Inflammatory macrophage treated with lipopolysaccharide for 4 hours (primary cell): ENCODE data around the gene TSPAN8.
"Not testable (repeated sequence)": the region's sequence is repeated elsewhere in the genome, so short reads cannot be mapped to it uniquely, and the experiment has no call there.

ENCODE experiments used
- DNase-seq: peaks from one replicate; pipeline ENCODE4 v3.0.0-alpha.2; 2020

TSPAN8 gene

GRCh38 chr12:71157601-71158233 is at the start of gene TSPAN8:
Gene TSPAN8 (minus strand): TSS chr12:71157999. CDS start chr12:71157678, 321 bp downstream.
- DNase-seq, result no peak

GRCh38 chr12:71201136-71201679 is 43.4 kb upstream of the TSPAN8 start:
- DNase-seq, result no peak

DNA sequence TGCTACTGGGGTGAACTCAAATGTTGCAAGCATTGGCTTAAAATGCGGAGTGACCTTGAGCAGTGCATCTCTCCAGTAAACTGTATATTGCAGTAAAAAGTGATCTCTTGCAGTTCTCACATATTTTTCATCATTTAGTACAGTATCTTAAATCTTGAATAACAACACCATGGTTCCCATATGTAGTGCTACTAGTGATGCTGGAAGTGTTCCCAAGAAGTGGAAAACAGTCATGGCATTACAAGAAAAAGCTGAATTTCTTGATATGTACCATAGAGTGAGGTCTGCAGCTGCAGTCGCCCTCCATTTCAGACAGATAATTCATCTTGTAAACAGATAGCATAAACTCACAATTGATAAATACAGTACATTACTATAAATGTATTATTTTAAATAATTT is 42.9 kb upstream of the TSPAN8 start:
- no peak for DNase-seq

- DNase-seq, result no peak
Observed at GRCh38 chr12:71197460-71197859, 39.7 kb upstream of the TSPAN8 start.

DNA sequence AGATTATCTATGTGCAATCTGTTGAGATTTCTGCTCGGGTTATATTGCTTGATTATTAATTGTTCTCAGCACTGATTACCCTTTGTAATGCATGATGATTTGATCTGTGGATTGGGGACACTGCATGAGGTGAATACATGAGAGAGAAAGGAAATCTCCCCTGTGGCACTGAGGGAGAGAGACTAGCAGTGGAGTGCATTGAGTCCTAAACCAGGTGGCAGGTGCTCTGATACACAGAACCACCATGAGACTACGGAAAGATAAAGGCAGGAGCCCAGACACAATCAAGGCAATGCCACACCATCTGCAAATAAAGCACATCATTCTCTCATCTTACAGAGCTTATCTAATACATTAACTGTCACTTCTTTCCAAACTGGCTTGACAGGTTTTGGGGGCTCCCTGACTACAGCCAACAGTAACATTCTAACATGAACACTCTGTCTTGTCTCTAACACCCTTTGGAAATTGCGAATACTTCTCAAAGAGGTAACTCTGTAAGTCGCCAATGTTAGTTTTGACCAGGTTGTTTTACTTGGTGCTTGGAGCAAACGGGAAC is 37.6 kb upstream of the TSPAN8 start:
- DNase-seq, result no peak

- no peak for DNase-seq
Observed at GRCh38 chr12:71194657-71195056, 36.9 kb upstream of the TSPAN8 start.

- DNase-seq, result no peak
Observed at GRCh38 chr12:71193041-71193440, 35.2 kb upstream of the TSPAN8 start.

DNA sequence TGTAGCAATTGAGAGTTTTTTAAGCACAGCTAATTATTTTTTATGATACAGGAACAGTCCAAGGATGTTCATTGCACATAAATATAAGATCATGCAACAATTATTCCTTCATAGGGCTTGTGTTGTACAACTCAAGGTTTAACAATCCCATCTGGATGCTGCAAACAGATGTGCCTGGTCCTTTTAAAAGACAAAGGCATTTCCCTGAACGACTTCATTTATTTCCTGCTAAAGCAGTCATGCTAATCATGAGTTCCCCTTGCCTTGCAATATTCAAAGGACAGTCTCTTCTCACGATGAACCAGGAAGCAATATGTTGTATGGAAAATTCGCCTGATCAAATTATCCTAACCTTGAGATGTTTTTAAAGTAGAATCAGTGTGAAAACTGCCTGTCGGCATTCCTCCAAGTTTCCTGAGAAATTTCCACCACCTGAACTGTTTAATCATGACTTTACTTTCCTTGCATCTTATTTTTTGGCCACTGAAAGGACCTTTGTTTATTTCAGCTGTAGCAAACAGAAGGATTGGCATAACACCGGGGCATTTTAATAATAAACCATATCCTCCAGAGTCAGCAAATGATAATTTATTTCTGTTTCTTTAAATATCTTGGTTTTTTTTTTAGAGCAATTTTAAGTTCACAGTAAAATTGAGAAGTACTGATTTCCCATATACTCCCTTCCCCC is 33.9 kb upstream of the TSPAN8 start:
- no peak for DNase-seq

DNA sequence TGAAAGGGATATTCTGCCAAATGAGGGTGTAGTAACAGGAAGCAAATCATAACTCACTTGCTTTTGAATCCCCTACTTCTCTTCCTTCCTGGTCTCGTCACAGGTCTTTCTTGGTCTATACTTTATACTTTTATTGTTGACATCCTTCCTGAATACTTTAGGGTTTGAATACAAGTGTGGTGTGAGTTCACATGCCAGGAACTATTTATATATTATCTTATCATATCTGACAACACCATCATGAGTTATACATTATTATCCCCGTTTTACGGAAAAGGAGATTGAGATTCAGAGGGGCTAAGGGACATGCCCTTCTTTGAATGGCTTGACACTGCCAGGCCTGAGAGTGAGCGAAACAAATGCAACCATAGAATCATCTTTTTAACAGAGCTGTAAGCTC is 33.0 kb upstream of the TSPAN8 start:
- DNase-seq, result no peak

- no peak for DNase-seq
Observed at GRCh38 chr12:71187379-71187778, 29.6 kb upstream of the TSPAN8 start.

DNA sequence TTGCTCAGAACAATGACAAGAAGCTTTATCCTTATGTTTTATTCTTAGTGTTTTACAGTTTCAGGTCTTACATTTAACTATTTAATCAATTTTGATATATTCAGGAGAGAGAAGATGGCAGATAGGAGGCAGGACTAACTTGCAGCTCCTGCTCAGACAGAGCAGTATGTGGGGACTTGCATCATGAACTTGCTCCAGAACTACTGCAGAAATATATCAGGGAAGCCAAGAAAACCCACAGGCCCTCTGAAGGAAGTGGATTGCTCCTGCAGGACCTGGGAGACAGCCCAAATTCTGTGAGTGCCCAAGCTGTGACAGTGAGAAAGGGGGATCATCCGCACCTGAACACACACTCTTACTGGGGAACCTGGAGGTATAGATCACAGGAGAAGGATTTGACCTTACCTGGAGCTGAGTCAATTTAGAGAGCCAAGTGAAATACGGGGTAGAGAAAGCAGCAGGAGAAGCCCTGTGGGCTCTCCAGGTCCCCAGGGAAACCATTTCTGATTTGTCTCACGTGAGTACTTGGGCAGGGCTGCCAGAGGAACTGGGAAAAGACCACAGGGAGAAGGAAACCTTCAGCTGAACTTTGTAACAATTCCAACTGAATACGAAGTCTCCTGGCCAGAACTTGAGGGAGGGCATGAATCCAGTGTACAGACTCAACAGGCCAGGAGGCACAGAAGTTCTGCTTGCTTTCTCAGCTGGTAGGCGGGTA is 28.9 kb upstream of the TSPAN8 start:
- no peak for DNase-seq

DNA sequence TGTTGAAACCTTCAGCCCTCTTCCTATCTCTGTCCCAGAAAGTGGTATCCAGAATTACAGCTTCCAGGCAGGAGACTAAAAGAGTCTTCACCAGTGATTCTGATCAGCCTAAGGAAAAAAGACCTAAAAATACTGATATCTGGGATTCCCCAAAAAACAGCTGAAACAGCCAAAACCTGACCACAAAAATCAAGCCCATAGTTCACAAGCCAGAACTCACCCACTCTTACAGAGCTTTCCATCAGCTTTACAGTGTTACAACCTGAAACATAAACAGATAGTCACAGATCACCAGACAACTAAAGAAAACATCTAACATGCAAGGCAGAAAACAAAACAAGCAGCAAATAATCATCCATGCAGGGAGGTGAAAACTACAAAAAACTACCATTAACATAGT is 26.0 kb upstream of the TSPAN8 start:
- DNase-seq, result no peak

- no peak for DNase-seq
Observed at GRCh38 chr12:71183018-71183417, 25.2 kb upstream of the TSPAN8 start.

- DNase-seq, result no peak
Observed at GRCh38 chr12:71178162-71178561, 20.4 kb upstream of the TSPAN8 start.

DNA sequence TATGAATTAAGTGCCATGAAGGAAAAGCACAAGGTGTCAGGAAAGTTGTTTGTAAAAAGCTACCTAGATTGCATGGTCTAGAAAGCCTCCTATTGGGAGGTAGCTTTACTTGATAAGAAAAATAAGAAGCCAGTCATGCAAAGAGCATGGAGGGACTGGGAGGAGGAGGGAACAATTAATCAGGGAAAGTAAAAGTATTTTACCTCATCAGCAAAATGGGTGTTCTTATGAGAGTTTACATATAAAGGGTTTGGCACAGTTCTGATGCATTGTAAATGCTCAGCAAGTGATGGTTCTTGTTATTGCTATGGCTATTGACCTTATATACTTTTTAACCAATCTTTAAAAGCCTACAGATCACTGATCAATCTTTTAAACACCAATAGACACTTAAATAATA is 17.0 kb upstream of the TSPAN8 start:
- DNase-seq, result no peak

DNA sequence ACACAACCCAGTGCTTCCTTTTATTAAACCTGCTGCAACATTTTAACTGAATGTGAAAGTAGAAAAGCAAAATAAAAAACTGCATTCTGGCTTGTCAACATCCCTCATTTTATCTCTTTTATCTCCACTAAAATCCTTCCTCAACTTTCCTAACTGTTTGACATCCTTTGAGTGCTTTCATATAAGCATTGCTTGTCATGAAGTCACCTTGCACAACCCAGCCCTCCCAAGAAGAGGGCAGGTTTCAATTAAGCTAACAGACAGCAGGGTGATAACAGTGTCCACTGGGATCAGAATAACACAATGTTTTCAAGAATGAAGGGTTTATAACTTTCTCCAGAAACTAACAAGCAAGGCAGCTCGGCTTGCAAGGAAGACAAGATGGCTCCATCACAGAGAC is 16.3 kb upstream of the TSPAN8 start:
- DNase-seq, result no peak

GRCh38 chr12:71170456-71170855 is 12.7 kb upstream of the TSPAN8 start:
- no peak for DNase-seq

DNA sequence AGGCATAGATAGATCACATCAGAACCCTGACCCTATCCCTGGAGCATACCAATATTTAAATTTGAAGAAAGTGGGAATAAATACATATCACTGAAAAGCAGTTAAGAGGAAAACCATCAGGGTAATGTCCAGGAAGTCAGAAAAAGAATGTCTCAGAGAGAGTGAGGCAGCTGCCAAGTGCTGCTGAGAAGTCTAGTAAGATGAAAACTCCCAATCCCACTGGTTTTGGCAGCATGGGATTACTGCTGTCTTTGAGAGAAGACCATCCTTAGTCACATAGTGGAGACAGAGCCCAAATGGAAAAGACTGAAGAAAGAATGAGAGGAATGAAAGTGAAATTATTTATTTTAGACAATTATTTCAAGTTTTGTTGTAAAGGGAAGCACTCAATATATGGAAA is 11.5 kb upstream of the TSPAN8 start:
- DNase-seq, result no peak

DNA sequence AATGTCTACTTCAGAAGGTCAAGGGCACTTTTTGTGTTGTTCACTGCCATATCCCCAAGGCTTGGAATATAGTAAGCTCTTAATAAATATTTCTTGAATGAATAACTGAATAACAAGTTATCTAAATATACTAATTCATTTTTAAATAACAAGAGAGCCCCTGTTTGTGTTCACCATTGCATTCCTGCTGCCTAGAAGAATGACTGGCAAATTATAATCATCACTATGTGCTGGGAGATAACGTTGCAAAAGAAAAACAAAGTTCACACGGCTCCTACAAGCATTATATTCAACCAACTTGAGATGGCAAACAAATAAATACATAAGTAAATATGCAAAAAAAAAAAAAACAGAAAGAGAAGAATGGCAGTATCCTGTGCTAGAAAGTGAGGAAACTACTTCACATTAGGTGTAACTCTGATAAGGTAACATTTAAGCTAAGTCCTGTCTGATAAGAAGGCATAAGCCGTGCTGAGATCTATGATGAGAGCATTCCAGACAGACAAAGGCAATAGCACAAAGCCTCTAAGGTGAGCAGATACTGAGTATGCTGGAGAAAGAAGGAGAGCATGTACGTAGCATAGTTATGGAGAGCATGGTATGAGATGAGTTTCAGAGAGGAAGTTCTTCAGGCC is 9.2 kb upstream of the TSPAN8 start:
- no peak for DNase-seq

DNA sequence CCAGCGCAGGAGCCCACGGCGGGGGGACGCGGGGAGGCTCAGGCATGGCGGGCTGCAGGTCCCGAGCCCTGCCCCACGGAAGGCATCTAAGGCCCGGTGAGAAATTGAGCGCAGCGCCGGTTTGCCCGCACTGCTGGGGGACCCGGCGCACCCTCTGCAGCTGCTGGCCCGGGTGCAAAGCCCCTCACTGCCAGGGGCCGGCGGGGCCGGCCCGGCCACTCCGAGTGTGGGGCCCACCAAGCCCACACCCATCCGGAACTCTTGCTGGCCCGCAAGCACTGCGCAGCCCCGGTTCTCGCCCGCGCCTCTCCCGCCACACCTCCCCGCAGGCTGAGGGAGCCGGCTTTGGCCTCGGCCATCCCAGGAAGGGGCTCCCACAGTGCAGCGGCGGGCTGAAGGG is 8.5 kb upstream of the TSPAN8 start:
- DNase-seq, result no peak

GRCh38 chr12:71165780-71166179 is 8.0 kb upstream of the TSPAN8 start:
- DNase-seq, result not testable (repeated sequence)

GRCh38 chr12:71164568-71165197 is 6.9 kb upstream of the TSPAN8 start:
- DNase-seq, result no peak

DNA sequence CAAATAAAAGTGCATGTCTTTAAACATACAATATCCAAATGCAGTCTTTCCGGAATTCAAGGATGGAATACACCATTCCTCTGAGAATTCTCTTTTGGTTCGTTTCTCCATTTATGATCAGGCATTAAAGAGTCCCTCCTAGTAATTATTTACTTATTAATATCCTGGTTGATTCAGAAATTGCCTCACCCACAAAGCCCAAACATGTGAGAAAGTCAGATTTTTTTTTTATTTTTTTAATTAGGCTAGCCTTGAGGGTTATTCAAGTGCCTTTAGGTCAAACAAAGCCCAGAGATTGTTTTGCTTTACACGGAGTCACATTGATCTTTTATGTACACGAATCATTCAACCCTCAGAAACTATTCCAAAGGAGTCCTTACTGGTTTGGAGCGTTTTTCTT is 6.4 kb upstream of the TSPAN8 start:
- no peak for DNase-seq
